ENCODE data around the gene HPX.

Gene HPX

DNA sequence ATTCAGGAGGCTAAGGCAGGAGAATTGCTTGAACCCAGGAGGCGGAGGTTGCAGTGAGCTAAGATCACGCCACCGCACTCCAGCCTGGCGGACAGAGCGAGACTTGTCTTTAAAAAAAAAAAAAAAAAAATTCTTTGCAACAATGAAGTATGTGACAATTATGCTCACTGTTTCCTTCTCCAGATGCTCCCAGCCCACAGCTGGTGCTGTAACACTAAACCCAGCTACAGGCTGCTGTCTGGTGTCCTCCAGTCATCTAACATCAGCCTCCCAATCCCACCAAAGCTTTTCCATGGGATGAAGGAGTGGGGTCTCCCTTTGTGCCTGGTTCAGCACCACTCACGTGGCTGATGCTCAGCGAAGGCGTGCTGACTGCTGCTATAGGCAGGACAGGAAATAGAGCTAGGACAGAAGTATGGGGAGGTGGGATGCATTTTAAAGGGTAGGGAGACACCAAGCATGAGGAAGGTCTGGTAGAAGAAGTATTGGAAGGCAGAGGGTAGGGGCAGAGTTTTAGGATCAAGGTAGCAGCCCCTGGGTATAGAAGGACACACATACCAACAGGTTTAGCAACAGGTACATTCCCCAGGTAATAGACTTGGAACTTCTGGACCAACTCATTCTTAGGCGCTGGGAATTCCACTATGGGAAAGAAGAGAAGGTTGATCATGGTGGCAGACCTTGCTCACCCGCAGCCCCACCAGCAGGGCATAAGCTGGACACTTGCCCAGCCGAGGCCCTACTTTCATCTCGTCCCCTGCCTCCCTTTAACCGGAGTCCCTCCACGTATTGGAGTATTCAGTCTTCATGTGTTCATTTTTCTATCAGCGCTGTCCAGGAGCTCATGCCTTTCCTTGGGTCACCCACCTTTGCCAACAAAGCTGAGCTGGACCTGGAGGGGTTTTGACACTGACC lies 40.1 kb downstream of the HPX start:
- TF ChIP-seq FOXP2 (optimal IDR thresholded peaks at IDR 0.05; ENCODE audit: borderline replicate concordance, extremely low read depth, extremely low read length, insufficient read depth) (no peak), SIN3A (IDR thresholded peaks at IDR 0.05; ENCODE audit: borderline replicate concordance, insufficient read depth, low read length) (no peak), TAF1 (IDR thresholded peaks at IDR 0.05; ENCODE audit: borderline replicate concordance, insufficient read depth, low read length) (no peak), POLR2AphosphoS5 (IDR thresholded peaks at IDR 0.05; ENCODE audit: low read depth, low read length) (no peak), REST (IDR thresholded peaks at IDR 0.05; ENCODE audit: insufficient read depth in 1 of 2, low read depth in 2 of 2, low read length in 2 of 2) (no peak)

GRCh38 chr11:6397636-6398035 lies 43.2 kb downstream of the HPX start:
- TF ChIP-seq REST (IDR thresholded peaks at IDR 0.05; ENCODE audit: insufficient read depth in 1 of 2, low read depth in 2 of 2, low read length in 2 of 2) (no peak), SIN3A (IDR thresholded peaks at IDR 0.05; ENCODE audit: borderline replicate concordance, insufficient read depth, low read length) (no peak), FOXP2 (optimal IDR thresholded peaks at IDR 0.05; ENCODE audit: borderline replicate concordance, extremely low read depth, extremely low read length, insufficient read depth) (no peak), POLR2AphosphoS5 (IDR thresholded peaks at IDR 0.05; ENCODE audit: low read depth, low read length) (no peak), TAF1 (IDR thresholded peaks at IDR 0.05; ENCODE audit: borderline replicate concordance, insufficient read depth, low read length) (no peak)

- TF ChIP-seq REST (IDR thresholded peaks at IDR 0.05; ENCODE audit: insufficient read depth in 1 of 2, low read depth in 2 of 2, low read length in 2 of 2) (no peak), FOXP2 (optimal IDR thresholded peaks at IDR 0.05; ENCODE audit: borderline replicate concordance, extremely low read depth, extremely low read length, insufficient read depth) (no peak), TAF1 (IDR thresholded peaks at IDR 0.05; ENCODE audit: borderline replicate concordance, insufficient read depth, low read length) (no peak), SIN3A (IDR thresholded peaks at IDR 0.05; ENCODE audit: borderline replicate concordance, insufficient read depth, low read length) (no peak), POLR2AphosphoS5 (IDR thresholded peaks at IDR 0.05; ENCODE audit: low read depth, low read length) (no peak)
These were observed 43.6 kb downstream of the HPX start for GRCh38 chr11:6397156-6397555.

DNA sequence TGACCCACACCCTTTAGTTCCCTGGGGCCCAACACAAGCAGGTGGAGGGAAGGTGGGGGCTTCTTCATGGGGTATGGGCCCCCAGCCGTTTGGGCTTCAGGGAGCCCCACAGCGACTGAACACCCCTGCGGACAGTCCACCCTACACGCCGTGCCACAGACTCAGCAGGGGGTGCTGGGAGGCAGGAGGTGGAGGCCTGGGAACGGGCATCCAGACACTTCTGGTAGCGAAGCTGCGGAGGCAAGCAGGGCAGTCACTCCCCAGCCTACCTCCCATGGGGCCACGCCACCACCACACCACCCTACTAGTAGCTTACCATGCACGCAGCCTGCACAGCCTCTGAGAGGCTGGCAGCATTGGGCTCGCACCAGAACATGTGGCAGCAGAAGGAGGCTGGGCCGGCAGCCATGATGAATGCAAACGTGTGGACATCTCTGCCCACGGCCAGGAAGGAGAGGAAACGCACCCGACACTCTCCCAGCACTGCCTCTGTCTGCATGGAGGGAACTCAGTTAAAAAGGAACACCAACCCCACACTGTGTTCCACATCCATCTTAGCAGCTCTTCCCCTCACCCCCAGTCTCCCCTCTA lies 45.2 kb downstream of the HPX start:
- no peak for TF ChIP-seq TAF1 (IDR thresholded peaks at IDR 0.05; ENCODE audit: borderline replicate concordance, insufficient read depth, low read length)
- TF ChIP-seq REST (IDR thresholded peaks at IDR 0.05; ENCODE audit: insufficient read depth in 1 of 2, low read depth in 2 of 2, low read length in 2 of 2), result no peak
